WTC11 (cell line): Measurements from ENCODE around the gene NBAS. TPM values are rescaled to one million over a fixed set of nuclear protein-coding genes. Genes with fewer than 3 reads are reported as not detected.

Experiments used
- ATAC-seq: fragments of 200-7000 bp; cut with Tn5 transposase; 2 replicates; pipeline ENCODE4 v1.10.0; 2021; ENCODE audit warnings: mild to moderate bottlenecking, moderate library complexity
- CTCF ChIA-PET: fragments of 300-600 bp; sonication (Branson Sonifier 250); formaldehyde crosslinking; loops from one replicate; lab custom pipeline; 2021; ENCODE audit warnings: antibody characterized with exemption; lab: Charles Lee
- POLR2A ChIA-PET: fragments of 350-600 bp; sonication (Branson Sonifier 250); formaldehyde crosslinking; loops from one replicate; lab custom pipeline; 2021; ENCODE audit warnings: antibody characterized with exemption; lab: Charles Lee
- DNase-seq: peaks from one replicate; pipeline ENCODE4 v3.0.0; 2021; ENCODE audit warnings: low spot score
- H3K27ac Mint-ChIP-seq: 2 replicates; pipeline ENCODE4 v1.8.0; 2021; ENCODE audit warnings: mixed read lengths
- H3K27me3 Mint-ChIP-seq: 2 replicates; pipeline ENCODE4 v1.8.0; 2021; ENCODE audit warnings: low read depth, mild to moderate bottlenecking, moderate library complexity, mixed read lengths
- H3K36me3 Mint-ChIP-seq: 2 replicates; pipeline ENCODE4 v1.8.0; 2021; ENCODE audit warnings: mixed read lengths
- H3K4me1 Mint-ChIP-seq: 2 replicates; pipeline ENCODE4 v1.8.0; 2022; ENCODE audit warnings: mixed read lengths
- H3K4me3 Mint-ChIP-seq: 2 replicates; pipeline ENCODE4 v1.8.0; 2021; ENCODE audit warnings: mild to moderate bottlenecking, moderate library complexity, mixed read lengths
- H3K9me3 Mint-ChIP-seq: 2 replicates; pipeline ENCODE4 v1.8.0; 2021; ENCODE audit warnings: mixed read lengths
- ELF4 ChIP-seq: sonication (generic); formaldehyde crosslinking; IDR thresholded peaks from 2 replicates; pipeline ENCODE4 v1.8.1; 2022; ENCODE audit warnings: low read depth, mild to moderate bottlenecking, moderate library complexity, missing genetic modification reagents
- IRF1 ChIP-seq: sonication (generic); formaldehyde crosslinking; IDR thresholded peaks from 2 replicates; pipeline ENCODE4 v1.8.0; 2023; ENCODE audit warnings: missing genetic modification reagents
- NFYB ChIP-seq: sonication (generic); formaldehyde crosslinking; conservative IDR thresholded peaks from 2 replicates; pipeline ENCODE4 v1.8.0; 2022; ENCODE audit warnings: low read depth, missing genetic modification reagents
- NR1H2 ChIP-seq: sonication (generic); formaldehyde crosslinking; IDR thresholded peaks from 2 replicates; pipeline ENCODE4 v1.9.0; 2021; ENCODE audit warnings: mild to moderate bottlenecking, moderate library complexity, missing genetic modification reagents
- NR2C2 ChIP-seq: sonication (generic); formaldehyde crosslinking; IDR thresholded peaks from 2 replicates; pipeline ENCODE4 v1.8.0; 2022; ENCODE audit warnings: mild to moderate bottlenecking, missing genetic modification reagents
- NR3C1 ChIP-seq: sonication (generic); formaldehyde crosslinking; conservative IDR thresholded peaks from 2 replicates; pipeline ENCODE4 v1.8.1; 2023; ENCODE audit warnings: low read depth, mild to moderate bottlenecking, missing genetic modification reagents
- USF2 ChIP-seq: sonication (generic); formaldehyde crosslinking; IDR thresholded peaks from 2 replicates; pipeline ENCODE4 v1.8.1; 2023; ENCODE audit warnings: mild to moderate bottlenecking, missing genetic modification reagents, moderate library complexity
- ZBTB21 ChIP-seq: sonication (generic); formaldehyde crosslinking; IDR thresholded peaks from 2 replicates; pipeline ENCODE4 v1.8.1; 2023; ENCODE audit warnings: mild to moderate bottlenecking, missing genetic modification reagents, borderline replicate concordance
- ZNF138 ChIP-seq: sonication (generic); formaldehyde crosslinking; conservative IDR thresholded peaks from 2 replicates; pipeline ENCODE4 v1.8.1; 2022; ENCODE audit warnings: mild to moderate bottlenecking, moderate library complexity, missing genetic modification reagents
- ZNF219 ChIP-seq: sonication (generic); formaldehyde crosslinking; IDR thresholded peaks from 2 replicates; pipeline ENCODE4 v1.8.0; 2023; ENCODE audit warnings: missing genetic modification reagents, mild to moderate bottlenecking, borderline replicate concordance
- ZNF416 ChIP-seq: fragments of 250-450 bp; sonication (Bioruptor Pico); IDR thresholded peaks from 2 replicates; pipeline ENCODE4 v1.9.0; 2021; ENCODE audit warnings: mild to moderate bottlenecking, inconsistent platforms
- ZNF423 ChIP-seq: fragments of 250-450 bp; sonication (Bioruptor Pico); IDR thresholded peaks from 2 replicates; pipeline ENCODE4 v2.1.2; 2022; ENCODE audit warnings: mild to moderate bottlenecking, moderate library complexity
- total RNA-seq: library from RNA; stranded (reverse); gene quantifications from 3 replicates; pipeline ENCODE4 v1.2.3, GENCODE V29; 2021
- TF ChIP-seq, protein P1 (sequence below): sonication (generic); formaldehyde crosslinking; conservative IDR thresholded peaks from 2 replicates; pipeline ENCODE4 v1.8.1; 2022; ENCODE audit warnings: mild to moderate bottlenecking, missing genetic modification reagents
- TF ChIP-seq, protein P2 (sequence below): sonication (generic); formaldehyde crosslinking; IDR thresholded peaks from 2 replicates; pipeline ENCODE4 v1.8.1; 2022; ENCODE audit warnings: missing genetic modification reagents, borderline replicate concordance
- TF ChIP-seq, protein P3 (sequence below): fragments of 250-450 bp; sonication (Bioruptor Pico); conservative IDR thresholded peaks from 2 replicates; pipeline ENCODE4 v1.9.0; 2021; ENCODE audit warnings: mild to moderate bottlenecking
- TF ChIP-seq, protein P4 (sequence below): sonication (generic); formaldehyde crosslinking; IDR thresholded peaks from 2 replicates; pipeline ENCODE4 v1.8.0; 2023; ENCODE audit warnings: mild to moderate bottlenecking, missing genetic modification reagents

The NBAS gene
- total RNA-seq, 1 experiment from 2014 or later: 32.3 TPM

- DNase-seq (no peak), ATAC-seq (no peak)
- POLR2A ChIA-PET: no interaction called here
- Mint-ChIP-seq H3K36me3 (no peaks in the 10 kb centered on the region; the same call in 1 of the 2 replicates), H3K4me1 (peaks cover 28% of the 10 kb centered on the region), H3K9me3 (no peaks in the 10 kb centered on the region), H3K27me3 (no peaks in the 10 kb centered on the region), H3K4me3 (no peak overlapping the region), H3K27ac (no peak overlapping the region)
- CTCF ChIA-PET: no interaction called here
- TF ChIP-seq ELF4 (CRISPR knock-in tag) (no peak), USF2 (CRISPR knock-in tag) (no peak), NR2C2 (CRISPR knock-in tag) (no peak), ZNF219 (no peak)
Observed at GRCh38 chr2:15163326-15163725, 397.8 kb downstream of the NBAS start.

GRCh38 chr2:15162620-15163019 lies 398.5 kb downstream of the NBAS start:
- POLR2A ChIA-PET: no interaction called here
- DNase-seq (no peak), ATAC-seq (no peak)
- Mint-ChIP-seq H3K4me3 (no peak overlapping the region), H3K4me1 (peaks cover 34% of the 10 kb centered on the region), H3K36me3 (no peaks in the 10 kb centered on the region), H3K9me3 (no peaks in the 10 kb centered on the region), H3K27ac (peak overlapping the region; percentile 23; the same call in 1 of the 2 replicates)
- TF ChIP-seq NR1H2 (CRISPR knock-in tag): no peak
- TF ChIP-seq ZBTB21 (CRISPR knock-in tag): no peak
- TF ChIP-seq ELF4 (CRISPR knock-in tag): no peak
- TF ChIP-seq NFYB (CRISPR knock-in tag): no peak
- TF ChIP-seq ZNF138 (CRISPR knock-in tag): no peak
- TF ChIP-seq, protein P1, sequence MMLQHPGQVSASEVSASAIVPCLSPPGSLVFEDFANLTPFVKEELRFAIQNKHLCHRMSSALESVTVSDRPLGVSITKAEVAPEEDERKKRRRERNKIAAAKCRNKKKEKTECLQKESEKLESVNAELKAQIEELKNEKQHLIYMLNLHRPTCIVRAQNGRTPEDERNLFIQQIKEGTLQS (CRISPR knock-in tag): no peak
- TF ChIP-seq NR3C1 (CRISPR knock-in tag): no peak
- no peak for TF ChIP-seq ZNF219
- no peak for TF ChIP-seq ZNF416 (CRISPR knock-in tag)
- TF ChIP-seq, protein P2, sequence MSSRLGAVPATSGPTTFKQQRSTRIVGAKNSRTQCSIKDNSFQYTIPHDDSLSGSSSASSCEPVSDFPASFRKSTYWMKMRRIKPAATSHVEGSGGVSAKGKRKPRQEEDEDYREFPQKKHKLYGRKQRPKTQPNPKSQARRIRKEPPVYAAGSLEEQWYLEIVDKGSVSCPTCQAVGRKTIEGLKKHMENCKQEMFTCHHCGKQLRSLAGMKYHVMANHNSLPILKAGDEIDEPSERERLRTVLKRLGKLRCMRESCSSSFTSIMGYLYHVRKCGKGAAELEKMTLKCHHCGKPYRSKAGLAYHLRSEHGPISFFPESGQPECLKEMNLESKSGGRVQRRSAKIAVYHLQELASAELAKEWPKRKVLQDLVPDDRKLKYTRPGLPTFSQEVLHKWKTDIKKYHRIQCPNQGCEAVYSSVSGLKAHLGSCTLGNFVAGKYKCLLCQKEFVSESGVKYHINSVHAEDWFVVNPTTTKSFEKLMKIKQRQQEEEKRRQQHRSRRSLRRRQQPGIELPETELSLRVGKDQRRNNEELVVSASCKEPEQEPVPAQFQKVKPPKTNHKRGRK (CRISPR knock-in tag): no peak
- TF ChIP-seq, protein P3, sequence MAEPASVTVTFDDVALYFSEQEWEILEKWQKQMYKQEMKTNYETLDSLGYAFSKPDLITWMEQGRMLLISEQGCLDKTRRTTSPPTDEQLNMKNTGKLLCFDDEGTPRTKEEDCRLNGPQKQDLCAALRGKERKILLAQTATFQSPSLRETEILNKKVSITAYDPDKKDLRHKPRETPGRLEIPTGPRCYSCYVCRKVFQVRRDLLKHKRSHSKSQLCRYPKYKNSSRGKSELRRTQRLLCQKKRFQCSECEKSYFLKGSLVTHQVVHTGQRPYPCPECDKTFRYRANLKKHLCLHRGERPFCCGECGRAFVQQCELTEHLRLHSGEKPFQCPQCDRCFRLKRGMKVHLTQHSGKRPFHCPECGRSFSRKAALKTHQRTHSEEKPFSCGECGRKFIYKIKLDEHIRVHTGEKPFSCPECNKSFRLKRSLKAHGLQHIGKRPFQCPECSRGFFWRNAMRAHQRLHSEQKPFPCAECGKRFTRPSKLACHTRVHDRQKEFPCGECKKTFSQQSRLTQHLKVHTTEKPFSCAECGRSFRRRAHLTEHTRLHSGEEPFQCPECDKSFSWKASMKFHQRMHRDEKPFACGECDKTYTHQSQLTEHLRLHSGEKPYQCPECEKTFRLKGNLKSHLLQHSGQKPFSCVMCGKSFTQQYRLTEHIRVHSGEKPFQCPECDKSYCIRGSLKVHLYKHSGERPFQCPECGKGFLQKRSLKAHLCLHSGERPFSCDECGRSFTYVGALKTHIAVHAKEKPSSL (CRISPR knock-in tag): no peak
- TF ChIP-seq, all 79 proteins: peak for 0
- CTCF ChIA-PET: interaction anchor here (1.3 kb wide), 1 partner anchor 104 kb away, joined by 3 read pairs; no protein-coding TSS in a partner anchor
- no peaks in the 10 kb centered on the region for H3K27me3 Mint-ChIP-seq

GRCh38 chr2:15160201-15160991 lies 400.7 kb downstream of the NBAS start:
- Mint-ChIP-seq H3K27ac (no peak overlapping the region), H3K27me3 (no peaks in the 10 kb centered on the region), H3K4me1 (peaks cover 45% of the 10 kb centered on the region), H3K9me3 (no peaks in the 10 kb centered on the region), H3K4me3 (no peak overlapping the region), H3K36me3 (no peaks in the 10 kb centered on the region)
- no peak for ATAC-seq
- ChIA-PET CTCF (interaction anchor here (0.6 to 1.4 kb wide), 6 partner anchors 9 to 417 kb away, joined by 3 read pairs; no protein-coding TSS in a partner anchor), POLR2A (no interaction called here)
- no peak for DNase-seq
- TF ChIP-seq IRF1 (CRISPR knock-in tag): no peak
- TF ChIP-seq, protein P4, sequence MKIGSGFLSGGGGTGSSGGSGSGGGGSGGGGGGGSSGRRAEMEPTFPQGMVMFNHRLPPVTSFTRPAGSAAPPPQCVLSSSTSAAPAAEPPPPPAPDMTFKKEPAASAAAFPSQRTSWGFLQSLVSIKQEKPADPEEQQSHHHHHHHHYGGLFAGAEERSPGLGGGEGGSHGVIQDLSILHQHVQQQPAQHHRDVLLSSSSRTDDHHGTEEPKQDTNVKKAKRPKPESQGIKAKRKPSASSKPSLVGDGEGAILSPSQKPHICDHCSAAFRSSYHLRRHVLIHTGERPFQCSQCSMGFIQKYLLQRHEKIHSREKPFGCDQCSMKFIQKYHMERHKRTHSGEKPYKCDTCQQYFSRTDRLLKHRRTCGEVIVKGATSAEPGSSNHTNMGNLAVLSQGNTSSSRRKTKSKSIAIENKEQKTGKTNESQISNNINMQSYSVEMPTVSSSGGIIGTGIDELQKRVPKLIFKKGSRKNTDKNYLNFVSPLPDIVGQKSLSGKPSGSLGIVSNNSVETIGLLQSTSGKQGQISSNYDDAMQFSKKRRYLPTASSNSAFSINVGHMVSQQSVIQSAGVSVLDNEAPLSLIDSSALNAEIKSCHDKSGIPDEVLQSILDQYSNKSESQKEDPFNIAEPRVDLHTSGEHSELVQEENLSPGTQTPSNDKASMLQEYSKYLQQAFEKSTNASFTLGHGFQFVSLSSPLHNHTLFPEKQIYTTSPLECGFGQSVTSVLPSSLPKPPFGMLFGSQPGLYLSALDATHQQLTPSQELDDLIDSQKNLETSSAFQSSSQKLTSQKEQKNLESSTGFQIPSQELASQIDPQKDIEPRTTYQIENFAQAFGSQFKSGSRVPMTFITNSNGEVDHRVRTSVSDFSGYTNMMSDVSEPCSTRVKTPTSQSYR: no peak
- no peak for TF ChIP-seq ZNF423
